Body of pancreas (tissue), 4 donors: ENCODE measurements around the gene LRRC75A.

Experiments used
- CTCF ChIP-seq, 7 experiments: fragments of 450-650 bp in 4 of 7; fragments of 200-600 bp in 3 of 7; sonication (generic) in 3 of 7; IDR thresholded peaks; one replicate each; pipeline ENCODE4 v1.5.1; 2016 to 2019; ENCODE audit warnings: antibody characterized with exemption in 7 of 7
- POLR2A ChIP-seq, 3 donors: fragments of 450-650 bp; IDR thresholded peaks; one replicate each; pipeline ENCODE4 v1.6.1; 2016; ENCODE audit warnings: antibody characterized with exemption in 3 of 3, mild to moderate bottlenecking in 2 of 3

- TF ChIP-seq CTCF (IDR thresholded peaks at IDR 0.05): no peak
- TF ChIP-seq POLR2A (IDR thresholded peaks at IDR 0.05): no peak
Measured at GRCh38 chr17:16537130-16537458, 45.1 kb upstream of the LRRC75A start.
